ENCODE measurements around the gene CLDN17.

Gene CLDN17

DNA sequence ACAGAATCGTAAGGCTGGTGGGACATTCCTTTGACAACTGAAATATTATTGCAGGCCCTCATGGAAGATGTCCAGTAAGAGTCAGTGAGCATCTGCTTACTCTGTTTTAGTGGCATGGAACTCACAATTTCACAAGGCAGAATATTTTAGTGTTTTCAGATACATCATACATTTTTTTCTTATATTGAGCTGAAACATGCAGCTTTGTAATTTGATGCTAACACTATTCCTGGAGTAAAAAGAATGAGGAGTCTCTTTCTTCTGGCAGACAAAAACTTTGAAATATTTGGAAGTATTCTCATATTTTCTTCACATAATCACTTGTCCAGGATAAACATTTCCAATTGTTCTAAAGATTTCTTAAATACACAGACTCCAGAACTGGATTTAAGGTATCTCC lies 17.7 kb downstream of the CLDN17 start:
- TF ChIP-seq, protein P1, sequence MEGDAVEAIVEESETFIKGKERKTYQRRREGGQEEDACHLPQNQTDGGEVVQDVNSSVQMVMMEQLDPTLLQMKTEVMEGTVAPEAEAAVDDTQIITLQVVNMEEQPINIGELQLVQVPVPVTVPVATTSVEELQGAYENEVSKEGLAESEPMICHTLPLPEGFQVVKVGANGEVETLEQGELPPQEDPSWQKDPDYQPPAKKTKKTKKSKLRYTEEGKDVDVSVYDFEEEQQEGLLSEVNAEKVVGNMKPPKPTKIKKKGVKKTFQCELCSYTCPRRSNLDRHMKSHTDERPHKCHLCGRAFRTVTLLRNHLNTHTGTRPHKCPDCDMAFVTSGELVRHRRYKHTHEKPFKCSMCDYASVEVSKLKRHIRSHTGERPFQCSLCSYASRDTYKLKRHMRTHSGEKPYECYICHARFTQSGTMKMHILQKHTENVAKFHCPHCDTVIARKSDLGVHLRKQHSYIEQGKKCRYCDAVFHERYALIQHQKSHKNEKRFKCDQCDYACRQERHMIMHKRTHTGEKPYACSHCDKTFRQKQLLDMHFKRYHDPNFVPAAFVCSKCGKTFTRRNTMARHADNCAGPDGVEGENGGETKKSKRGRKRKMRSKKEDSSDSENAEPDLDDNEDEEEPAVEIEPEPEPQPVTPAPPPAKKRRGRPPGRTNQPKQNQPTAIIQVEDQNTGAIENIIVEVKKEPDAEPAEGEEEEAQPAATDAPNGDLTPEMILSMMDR (conservative IDR thresholded peaks at IDR 0.05; ENCODE audit: low read depth, low read length) = no peak
- Histone ChIP-seq H3K9ac (no peak overlapping the region), H3K4me1 (ENCODE audit: low read depth, poor library complexity, severe bottlenecking) (no peaks in the 10 kb centered on the region), H3K4me2 (no peak overlapping the region), H2AFZ (ENCODE audit: low read depth) (no peak overlapping the region), H3K27me3 (ENCODE audit: insufficient read depth, low read depth) (no peaks in the 10 kb centered on the region), H3K4me3 (IDR thresholded peaks at IDR 0.05; ENCODE audit: insufficient read depth, low read depth, low read length) (no peak overlapping the region), H3K27ac (no peak overlapping the region), H3K36me3 (ENCODE audit: insufficient read depth) (no peaks in the 10 kb centered on the region), H4K20me1 (ENCODE audit: insufficient read depth) (no peaks in the 10 kb centered on the region), H3K79me2 (ENCODE audit: insufficient read depth, low read depth) (no peaks in the 10 kb centered on the region)

DNA sequence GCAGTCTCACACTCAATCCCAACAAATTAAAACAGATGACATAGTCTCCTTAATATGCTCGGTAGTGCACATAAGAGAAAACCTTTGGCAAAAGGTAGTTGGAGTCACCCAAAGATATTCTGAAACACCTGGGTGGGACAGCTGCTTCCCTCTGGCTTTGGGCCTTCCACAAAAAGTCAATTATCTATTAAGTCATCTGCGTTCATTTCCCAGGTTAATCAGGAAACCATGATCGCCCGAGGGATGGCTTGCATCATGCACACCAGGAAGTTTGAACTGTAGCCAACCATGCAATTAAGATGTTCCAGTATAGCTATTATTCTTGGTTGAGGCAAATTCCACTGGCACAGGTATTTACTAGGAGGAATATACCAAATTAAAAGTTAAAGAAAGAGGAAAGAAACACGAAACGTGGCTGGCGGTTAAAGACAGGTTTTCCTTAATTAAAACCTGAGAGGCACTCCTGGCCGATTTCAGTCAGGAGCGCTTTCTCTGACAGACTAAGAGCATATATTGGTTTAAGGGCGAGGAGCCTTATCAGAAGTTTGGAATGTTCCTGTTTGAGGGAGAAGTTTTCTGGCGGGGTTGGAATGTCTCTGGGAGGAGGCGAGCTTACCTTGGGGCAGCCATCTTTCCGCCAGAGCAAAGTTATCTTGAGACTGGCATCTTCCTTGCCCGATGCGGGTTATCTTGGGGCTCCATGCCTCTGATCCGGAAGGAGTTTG lies 19.9 kb downstream of the CLDN17 start:
- Histone ChIP-seq H3K36me3 (ENCODE audit: insufficient read depth) (no peaks in the 10 kb centered on the region), H3K79me2 (ENCODE audit: insufficient read depth, low read depth) (no peaks in the 10 kb centered on the region), H4K20me1 (ENCODE audit: insufficient read depth) (no peaks in the 10 kb centered on the region), H3K27me3 (ENCODE audit: insufficient read depth, low read depth) (no peaks in the 10 kb centered on the region), H3K4me1 (ENCODE audit: low read depth, poor library complexity, severe bottlenecking) (no peaks in the 10 kb centered on the region), H3K27ac (no peak overlapping the region), H2AFZ (ENCODE audit: low read depth) (no peak overlapping the region), H3K4me2 (no peak overlapping the region), H3K4me3 (IDR thresholded peaks at IDR 0.05; ENCODE audit: insufficient read depth, low read depth, low read length) (no peak overlapping the region), H3K9ac (no peak overlapping the region)
- TF ChIP-seq, protein P1 (conservative IDR thresholded peaks at IDR 0.05; ENCODE audit: low read depth, low read length) = no peak

DNA sequence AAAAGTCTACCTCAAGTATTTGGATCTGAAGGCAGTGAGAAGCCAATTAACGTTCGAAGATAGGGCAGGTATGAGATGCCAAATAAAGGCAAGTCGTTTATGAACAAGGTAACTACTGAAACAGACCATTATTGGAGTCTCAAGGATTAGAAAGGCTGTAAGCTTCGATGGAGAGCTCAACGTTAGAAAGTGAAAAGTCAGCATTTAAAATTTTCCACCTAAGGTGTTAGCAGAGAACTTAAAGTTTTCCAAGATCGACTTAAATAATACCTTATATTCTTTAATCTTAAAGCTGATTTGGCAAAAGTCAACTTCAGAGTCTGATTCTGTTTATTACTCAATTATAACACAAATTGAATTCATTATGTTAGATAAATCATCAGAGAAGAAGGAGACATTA lies 28.1 kb downstream of the CLDN17 start:
- TF ChIP-seq, protein P1 (conservative IDR thresholded peaks at IDR 0.05; ENCODE audit: low read depth, low read length) = no peak
- no peaks in the 10 kb centered on the region for H3K79me2 ChIP-seq (ENCODE audit: insufficient read depth, low read depth)
- H3K4me2 ChIP-seq = no peak overlapping the region
- no peaks in the 10 kb centered on the region for H3K36me3 ChIP-seq (ENCODE audit: insufficient read depth)
- no peaks in the 10 kb centered on the region for H4K20me1 ChIP-seq (ENCODE audit: insufficient read depth)
- H3K9ac ChIP-seq = no peak overlapping the region
- H3K27me3 ChIP-seq (ENCODE audit: insufficient read depth, low read depth) = no peaks in the 10 kb centered on the region
- no peak overlapping the region for H2AFZ ChIP-seq (ENCODE audit: low read depth)
- no peak overlapping the region for H3K4me3 ChIP-seq (IDR thresholded peaks at IDR 0.05; ENCODE audit: insufficient read depth, low read depth, low read length)
- H3K4me1 ChIP-seq (ENCODE audit: low read depth, poor library complexity, severe bottlenecking) = no peaks in the 10 kb centered on the region
- H3K27ac ChIP-seq = no peak overlapping the region

- Histone ChIP-seq H3K4me3 (IDR thresholded peaks at IDR 0.05; ENCODE audit: insufficient read depth, low read depth, low read length) (no peak overlapping the region), H3K4me2 (no peak overlapping the region), H4K20me1 (ENCODE audit: insufficient read depth) (no peaks in the 10 kb centered on the region), H3K27ac (no peak overlapping the region), H3K36me3 (ENCODE audit: insufficient read depth) (no peaks in the 10 kb centered on the region), H3K9ac (no peak overlapping the region), H3K4me1 (ENCODE audit: low read depth, poor library complexity, severe bottlenecking) (no peaks in the 10 kb centered on the region), H3K27me3 (ENCODE audit: insufficient read depth, low read depth) (no peaks in the 10 kb centered on the region), H2AFZ (ENCODE audit: low read depth) (no peak overlapping the region), H3K79me2 (ENCODE audit: insufficient read depth, low read depth) (no peaks in the 10 kb centered on the region)
- TF ChIP-seq, protein P1 (conservative IDR thresholded peaks at IDR 0.05; ENCODE audit: low read depth, low read length) = no peak
Observed at GRCh38 chr21:30129246-30129645, 37.4 kb downstream of the CLDN17 start.
